GM12892 (cell line): Measurements from ENCODE around the gene MED12.

Source experiments
- POLR2AphosphoS5 ChIP-seq: IDR thresholded peaks from 2 replicates; pipeline ENCODE4 v1.6.1; 2011; ENCODE audit warnings: low read depth, low read length, control low read depth
- TAF1 ChIP-seq: IDR thresholded peaks from 2 replicates; pipeline ENCODE4 v1.6.1; 2011; ENCODE audit warnings: low read depth, mild to moderate bottlenecking, control low read depth, low read length, borderline replicate concordance

- no peak for TF ChIP-seq TAF1
- no peak for TF ChIP-seq POLR2AphosphoS5
These were observed 35.8 kb downstream of the MED12 start for GRCh38 chrX:71154196-71154595.
